GM18951 (cell line): ENCODE results near the gene MTHFD2.
A peak's percentile ranks its signal among the peaks of the same experiment; 100 is the strongest.
"Not testable (repeated sequence)": the region's sequence is repeated elsewhere in the genome, so short reads cannot be mapped to it uniquely, and the experiment has no call there.

Experiments
- POLR2A ChIP-seq: IDR thresholded peaks from 4 replicates; pipeline ENCODE4 v1.6.1; 2011; ENCODE audit warnings: mild to moderate bottlenecking; ENCODE audit not compliant: insufficient read length, insufficient read depth; ENCODE audit errors: extremely low read depth
- in situ Hi-C: fragments of 300-500 bp; cut with MboI; formaldehyde crosslinking; loops from one replicate; pipeline ENCODE4 v1.12.0; 2022; ENCODE audit warnings: low sequenced_read_pairs, mixed read lengths, inconsistent platforms; ENCODE audit not compliant: unreplicated experiment

MTHFD2 gene

GRCh38 chr2:74205113-74205512 is 6.7 kb downstream of the MTHFD2 start:
- in situ Hi-C loops: no loop called here
- TF ChIP-seq POLR2A: no peak

DNA sequence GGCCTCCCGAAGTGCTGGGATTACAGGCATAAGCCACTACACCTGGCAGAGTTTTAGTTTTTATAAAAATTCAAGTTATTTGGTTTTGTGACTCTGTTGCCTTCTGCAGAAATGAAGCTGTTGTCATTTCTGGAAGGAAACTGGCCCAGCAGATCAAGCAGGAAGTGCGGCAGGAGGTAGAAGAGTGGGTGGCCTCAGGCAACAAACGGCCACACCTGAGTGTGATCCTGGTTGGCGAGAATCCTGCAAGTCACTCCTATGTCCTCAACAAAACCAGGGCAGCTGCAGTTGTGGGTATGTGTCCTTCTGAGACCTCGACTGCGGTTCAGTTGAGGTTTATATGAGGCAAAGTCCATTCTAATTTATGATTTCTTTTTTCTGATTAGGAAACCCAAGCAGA is 7.2 kb downstream of the MTHFD2 start:
- in situ Hi-C loops: no loop called here
- no peak for TF ChIP-seq POLR2A

GRCh38 chr2:74206180-74206688 is 7.8 kb downstream of the MTHFD2 start:
- no peak for TF ChIP-seq POLR2A
- in situ Hi-C loops: no loop called here

- TF ChIP-seq POLR2A: no peak
- in situ Hi-C loops: no loop called here
Observed at GRCh38 chr2:74212702-74213410, 14.4 kb downstream of the MTHFD2 start.

DNA sequence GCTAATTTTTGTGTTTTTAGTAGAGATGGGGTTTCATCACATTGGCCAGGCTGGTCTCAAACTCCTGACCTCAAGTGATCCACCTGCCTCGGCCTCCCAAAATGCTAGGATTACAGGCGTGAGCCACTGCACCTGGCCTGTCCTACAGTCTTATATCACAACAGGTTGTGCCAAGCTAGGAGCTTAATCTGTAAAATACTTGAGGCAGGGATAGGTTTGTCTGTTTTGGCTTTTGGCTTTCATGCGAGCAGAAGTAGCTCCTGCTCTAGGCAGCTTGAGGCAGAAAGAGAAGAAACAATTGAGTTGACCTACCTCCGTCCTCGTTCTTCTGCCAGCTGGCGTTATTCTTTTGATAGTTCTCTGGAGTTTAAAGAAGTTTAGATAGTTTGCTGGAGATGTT is 17.4 kb downstream of the MTHFD2 start:
- in situ Hi-C loops: not testable (repeated sequence)

- in situ Hi-C loops: no loop called here
- no peak for TF ChIP-seq POLR2A
Observed at GRCh38 chr2:74216642-74217041, 18.2 kb downstream of the MTHFD2 start.

DNA sequence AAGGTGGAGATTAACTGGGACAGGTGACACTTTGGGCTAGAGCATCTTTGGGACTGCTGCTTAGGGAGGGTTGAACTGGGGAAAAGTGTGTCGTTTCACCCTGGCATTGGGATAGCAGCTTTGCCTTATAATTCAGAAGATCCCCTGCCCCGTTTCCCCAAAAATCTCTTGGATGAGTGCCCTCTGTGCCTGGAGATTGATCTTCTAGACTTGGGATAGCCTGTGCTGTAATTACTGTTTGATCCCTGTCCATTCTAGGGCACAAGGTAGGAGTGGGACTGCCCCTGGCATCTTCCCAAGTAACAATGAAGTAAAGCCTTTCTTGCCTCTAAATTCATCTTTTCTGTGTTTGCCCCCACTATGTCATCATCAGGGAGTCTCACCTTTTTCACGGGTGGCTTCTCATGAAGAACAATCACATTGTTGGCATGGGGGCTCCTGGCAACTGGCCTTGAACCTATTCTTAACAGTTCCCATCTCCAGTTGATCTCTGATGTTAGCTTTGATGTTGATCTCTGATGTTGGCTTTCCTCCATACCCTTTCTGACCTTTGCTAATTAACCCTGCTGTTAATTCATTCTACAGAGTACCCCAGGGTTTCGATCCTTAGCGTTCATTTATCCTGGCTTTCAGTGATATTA is 21.6 kb downstream of the MTHFD2 start:
- no peak for TF ChIP-seq POLR2A
- in situ Hi-C loops: no loop called here

- in situ Hi-C loops: no loop called here
- no peak for TF ChIP-seq POLR2A
Observed at GRCh38 chr2:74221091-74221490, 22.7 kb downstream of the MTHFD2 start.

DNA sequence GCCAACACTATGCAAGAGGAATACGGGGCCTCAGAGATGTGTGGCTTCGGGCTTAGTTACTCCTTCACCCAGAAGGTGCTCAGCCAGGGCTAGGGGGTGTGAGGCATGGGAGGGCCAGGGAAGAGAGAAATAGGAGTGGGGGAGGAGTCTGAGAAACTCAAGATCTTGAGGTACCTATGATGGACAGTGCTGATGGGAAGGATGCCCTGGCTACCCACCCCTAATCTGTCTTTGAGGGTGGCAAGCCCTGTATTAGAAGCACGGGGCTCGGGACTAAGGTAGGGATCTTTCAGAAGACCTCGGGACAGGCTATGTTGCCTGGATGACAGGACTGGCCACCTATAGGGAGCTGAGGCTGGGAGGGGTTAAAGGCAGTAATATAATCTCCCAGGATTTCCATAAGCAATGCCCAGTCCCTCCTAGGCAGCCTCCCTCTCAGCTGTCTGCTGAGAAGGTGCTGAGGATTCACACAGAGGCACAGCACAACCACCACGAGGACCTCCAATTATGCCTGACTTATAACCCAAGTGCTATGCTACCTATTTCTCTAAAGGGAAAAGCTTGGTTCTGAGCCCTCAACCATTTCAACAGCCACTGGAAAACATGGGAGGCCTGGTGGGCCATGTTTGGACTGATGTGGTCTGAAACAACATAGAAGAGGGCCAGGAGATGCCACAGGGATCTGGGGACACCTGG is 23.3 kb downstream of the MTHFD2 start:
- no peak for TF ChIP-seq POLR2A
- in situ Hi-C loops: no loop called here

- in situ Hi-C loops: no loop called here
- TF ChIP-seq POLR2A: peak; percentile 16
Observed at GRCh38 chr2:74222300-74222650, 23.9 kb downstream of the MTHFD2 start.

- peak; percentile 12 for TF ChIP-seq POLR2A
- in situ Hi-C loops: no loop called here
Observed at GRCh38 chr2:74223941-74224770, 25.7 kb downstream of the MTHFD2 start.

- in situ Hi-C loops: no loop called here
- TF ChIP-seq POLR2A: no peak
Observed at GRCh38 chr2:74225698-74226459, 27.5 kb downstream of the MTHFD2 start.
